B cell (primary cell): ENCODE measurements around the gene BEGAIN. TPM values are rescaled to one million over a fixed set of nuclear protein-coding genes. Genes with fewer than 3 reads are reported as not detected.

Source experiments
- ATAC-seq: fragments of 200-7000 bp; cut with Tn5 transposase; one replicate; pipeline ENCODE4 v1.10.0; 2021; ENCODE audit warnings: low read depth, mild to moderate bottlenecking, moderate number of reproducible peaks, moderate library complexity
- CTCF ChIA-PET: fragments of 350-600 bp; sonication (Branson Sonifier 250); formaldehyde crosslinking; loops from one replicate; lab custom pipeline; 2021; ENCODE audit warnings: antibody characterized with exemption, inconsistent platforms; lab: Charles Lee
- POLR2A ChIA-PET: fragments of 350-600 bp; sonication (Branson Sonifier 250); formaldehyde crosslinking; loops from one replicate; lab custom pipeline; 2021; ENCODE audit warnings: antibody characterized with exemption; lab: Charles Lee
- DNase-seq: peaks from one replicate; pipeline ENCODE4 v3.0.0; 2013
- H2AFZ ChIP-seq: 2 replicates; pipeline ENCODE4 v1.6.1; 2012; ENCODE audit warnings: mild to moderate bottlenecking, low read depth, low read length; ENCODE audit not compliant: insufficient read depth, poor library complexity, severe bottlenecking
- H3K27ac ChIP-seq, 2 donors: 1 replicate in 1 of 2; 2 replicates in 1 of 2; pipeline ENCODE4 v1.5.1; 2012 to 2013; ENCODE audit warnings: low read length in 2 of 2, mild to moderate bottlenecking in 2 of 2, moderate library complexity in 1 of 2
- H3K27me3 ChIP-seq, 4 experiments: fragments of 200-600 bp in 1 of 4; sonication (generic) in 1 of 4; replicated peaks in 1 of 4; 1 replicate in 2 of 4; 2 replicates in 2 of 4; pipeline versions ENCODE4 v1.6.1 to v1.7.0; 2013 to 2016; ENCODE audit warnings: low read length in 3 of 4, mild to moderate bottlenecking in 2 of 4, mixed read lengths in 1 of 4, moderate library complexity in 1 of 4; ENCODE audit not compliant: insufficient read depth in 4 of 4, control insufficient read depth in 3 of 4; ENCODE audit errors: control extremely low read depth in 1 of 4
- H3K36me3 ChIP-seq, 2 experiments: replicated peaks in 1 of 2; 1 replicate in 1 of 2; 2 replicates in 1 of 2; pipeline versions ENCODE4 v1.6.1 to v1.7.1; 2013; ENCODE audit warnings: low read length in 1 of 2; ENCODE audit not compliant: insufficient read depth in 2 of 2, control insufficient read depth in 1 of 2; ENCODE audit errors: control extremely low read depth in 1 of 2, extremely low read depth in 1 of 2
- H3K4me1 ChIP-seq, 2 donors: fragments of 200-600 bp in 1 of 2; sonication (generic) in 1 of 2; 1 replicate in 1 of 2; 2 replicates in 1 of 2; pipeline versions ENCODE4 v1.5.1 to v1.6.1; 2013 to 2017; ENCODE audit warnings: low read length in 2 of 2; ENCODE audit not compliant: control insufficient read depth in 2 of 2, insufficient read depth in 2 of 2
- H3K4me2 ChIP-seq: replicated peaks from 2 replicates; pipeline ENCODE3; 2012; ENCODE audit warnings: mild to moderate bottlenecking, low read depth, low read length; ENCODE audit not compliant: poor library complexity, severe bottlenecking
- H3K4me3 ChIP-seq, 5 experiments: fragments of 200-600 bp in 1 of 5; sonication (generic) in 1 of 5; 1 replicate in 3 of 5; 2 replicates in 2 of 5; pipeline versions ENCODE4 v1.5.1 to v1.7.0; 2011 to 2016; ENCODE audit warnings: low read length in 4 of 5, mild to moderate bottlenecking in 4 of 5, low read depth in 2 of 5, control low read depth in 1 of 5, moderate library complexity in 1 of 5; ENCODE audit not compliant: insufficient read depth in 1 of 5; ENCODE audit errors: control extremely low read depth in 1 of 5, extremely low read depth in 1 of 5
- H3K79me2 ChIP-seq: fragments of 200-600 bp; sonication (generic); one replicate; pipeline ENCODE4 v1.6.0; 2016; ENCODE audit warnings: low read length; ENCODE audit not compliant: control insufficient read depth, insufficient read depth
- H3K9ac ChIP-seq: fragments of 200-600 bp; sonication (generic); 2 replicates; pipeline ENCODE4 v1.6.1; 2017; ENCODE audit warnings: mild to moderate bottlenecking, low read length, moderate library complexity
- H3K9me3 ChIP-seq, 3 donors: one replicate each; pipeline versions ENCODE4 v1.6.1 to v1.7.1; 2013; ENCODE audit warnings: low read length in 2 of 3; ENCODE audit not compliant: control insufficient read depth in 2 of 3, insufficient read depth in 1 of 3; ENCODE audit errors: control extremely low read depth in 1 of 3
- H4K20me1 ChIP-seq: 2 replicates; pipeline ENCODE4 v1.6.0; 2012; ENCODE audit warnings: mild to moderate bottlenecking, low read length; ENCODE audit not compliant: insufficient read depth, control insufficient read depth, poor library complexity, severe bottlenecking
- H3K27ac Mint-ChIP-seq: one replicate; pipeline ENCODE4 v1.8.0; 2021; ENCODE audit warnings: mixed read lengths
- H3K27me3 Mint-ChIP-seq: one replicate; pipeline ENCODE4 v1.8.0; 2021; ENCODE audit warnings: mixed read lengths
- H3K4me1 Mint-ChIP-seq: one replicate; pipeline ENCODE4 v1.8.0; 2021; ENCODE audit warnings: mixed read lengths
- H3K4me3 Mint-ChIP-seq: one replicate; pipeline ENCODE4 v1.8.0; 2021; ENCODE audit warnings: mixed read lengths
- H3K9me3 Mint-ChIP-seq: one replicate; pipeline ENCODE4 v1.8.0; 2022; ENCODE audit warnings: mixed read lengths; ENCODE audit not compliant: insufficient read depth
- CTCF ChIP-seq: fragments of 200-600 bp; IDR thresholded peaks from one replicate; pipeline ENCODE4 v1.8.0; 2022; ENCODE audit warnings: antibody characterized with exemption, mild to moderate bottlenecking
- EZH2 ChIP-seq: IDR thresholded peaks from 2 replicates; pipeline ENCODE4 v1.6.1; 2012; ENCODE audit warnings: borderline replicate concordance, low read depth, mild to moderate bottlenecking, moderate library complexity, low read length; ENCODE audit not compliant: insufficient read depth, poor library complexity, severe bottlenecking
- WGBS: methylation state at CpG from one replicate; pipeline ENCODE4 v1.1.5; 2013; ENCODE audit warnings: missing lambda C conversion rate; ENCODE audit not compliant: insufficient coverage; 5-methylcytosine and 5-hydroxymethylcytosine counted together
- intact Hi-C: fragments of 100-400 bp; cut with micrococcal nuclease; formaldehyde crosslinking; loops from one replicate; pipeline ENCODE4 v1.10.0; 2022
- polyA plus RNA-seq: library from polyadenylated mRNA; depleted of rRNA; stranded (reverse); fragments of >200 nt; gene quantifications from 2 replicates; pipeline ENCODE4 v1.2.3, GENCODE V29; 2012
- total RNA-seq, 2 donors: library from RNA; stranded (reverse); fragments of 120-200 nt in 1 of 2; gene quantifications; 1 replicate in 1 of 2; 2 replicates in 1 of 2; pipeline versions ENCODE4 v1.2.3 to v1.2.4, GENCODE V29; 2013 to 2022

BEGAIN gene
- total and polyA plus RNA-seq, 2 donors (not counting 1 experiment from before 2014, with no cell fraction given), result 4.9 TPM; not detected in 1

- Mint-ChIP-seq H3K4me1 (peaks cover 9% of the 10 kb centered on the region), H3K27me3 (peaks cover 41% of the 10 kb centered on the region), H3K9me3 (peaks cover 3% of the 10 kb centered on the region), H3K27ac (no peak overlapping the region), H3K4me3 (no peak overlapping the region)
- CTCF ChIA-PET, result no interaction called here
- Histone ChIP-seq H2AFZ (no peak overlapping the region), H3K4me3 (no peak overlapping the region), H3K4me2 (no peak overlapping the region), H3K36me3 (no peaks in the 10 kb centered on the region), H3K9ac (no peak overlapping the region), H3K27me3 (peaks cover 0 to 29% (median 6%) of the 10 kb centered on the region in 4 experiments), H3K27ac (no peak overlapping the region), H3K79me2 (no peaks in the 10 kb centered on the region), H4K20me1 (no peaks in the 10 kb centered on the region), H3K9me3 (peaks cover 0 to 6% (median 0%) of the 10 kb centered on the region in 3 donors), H3K4me1 (peaks cover 0 to 7% of the 10 kb centered on the region in 2 donors)
- TF ChIP-seq EZH2 (no peak), CTCF (no peak)
- intact Hi-C loops, result no loop called here
- POLR2A ChIA-PET, result no interaction called here
- DNase-seq (no peak), ATAC-seq (no peak)
- WGBS, result 48% methylated on average over 12 of the region's 15 CpGs
Observed at GRCh38 chr14:100587763-100588411, 670 bp upstream of the BEGAIN start.

- Histone ChIP-seq H3K9me3 (peaks cover 0 to 6% (median 0%) of the 10 kb centered on the region in 3 donors), H3K79me2 (no peaks in the 10 kb centered on the region), H2AFZ (no peak overlapping the region), H3K4me2 (peak overlapping the region; percentile 46), H3K4me1 (peaks cover 0 to 7% of the 10 kb centered on the region in 2 donors), H3K4me3 (peak overlapping the region in 1 of 5 experiments; percentile 23), H3K27me3 (peaks cover 0 to 29% (median 6%) of the 10 kb centered on the region in 4 experiments), H3K36me3 (no peaks in the 10 kb centered on the region), H3K27ac (no peak overlapping the region), H3K9ac (no peak overlapping the region), H4K20me1 (no peaks in the 10 kb centered on the region)
- Mint-ChIP-seq H3K27ac (no peak overlapping the region), H3K9me3 (peaks cover 3% of the 10 kb centered on the region), H3K4me3 (no peak overlapping the region), H3K27me3 (peaks cover 34% of the 10 kb centered on the region), H3K4me1 (peaks cover 9% of the 10 kb centered on the region)
- intact Hi-C loops, result no loop called here
- ChIA-PET CTCF (no interaction called here), POLR2A (no interaction called here)
- no peak for ATAC-seq
- no peak for TF ChIP-seq CTCF
- TF ChIP-seq EZH2, result no peak
- no peak for DNase-seq
- WGBS, result 3% methylated on average over 62 of the region's 62 CpGs
Observed at GRCh38 chr14:100586403-100587085, 673 bp downstream of the BEGAIN start.
